ENCODE results near the gene BBLN.
"Not testable (repeated sequence)": the region's sequence is repeated elsewhere in the genome, so short reads cannot be mapped to it uniquely, and the experiment has no call there.

Gene BBLN

GRCh38 chr9:128180001-128180400 lies 19.9 kb downstream of the BBLN start:
- Histone ChIP-seq H3K79me2 (ENCODE audit: control insufficient read depth, low read length) (no peaks in the 10 kb centered on the region), H3K27me3 (ENCODE audit: control insufficient read depth, low read length) (no peaks in the 10 kb centered on the region), H3K27ac (ENCODE audit: low read depth, low read length) (no peak overlapping the region), H3K36me3 (ENCODE audit: control insufficient read depth, low read length) (peaks cover 74% of the 10 kb centered on the region), H3K9me2 (replicated peaks; ENCODE audit: control insufficient read depth, low read length) (no peaks in the 10 kb centered on the region), H3F3A (ENCODE audit: control insufficient read depth, insufficient read depth) (no peaks in the 10 kb centered on the region), H3K4me2 (ENCODE audit: low read length) (no peak overlapping the region), H3K4me1 (ENCODE audit: control insufficient read depth, low read length) (no peaks in the 10 kb centered on the region), H3K9me3 (ENCODE audit: control insufficient read depth, insufficient read depth, low read length) (peaks cover 14% of the 10 kb centered on the region; the same call in 1 of the 2 replicates), H3K4me3 (ENCODE audit: low read length) (no peak overlapping the region), H4K20me1 (ENCODE audit: control insufficient read depth, insufficient read depth, low read depth, low read length) (no peaks in the 10 kb centered on the region)
- TF ChIP-seq CTCF (IDR thresholded peaks at IDR 0.05; ENCODE audit: low read depth, low read length, poor library complexity, severe bottlenecking) (no peak), EZH2phosphoT487 (IDR thresholded peaks at IDR 0.05; ENCODE audit: borderline replicate concordance, low read length) (no peak)

- Histone ChIP-seq H3K27me3 (ENCODE audit: control insufficient read depth, low read length) (no peaks in the 10 kb centered on the region), H3K36me3 (ENCODE audit: control insufficient read depth, low read length) (peaks cover 74% of the 10 kb centered on the region)
Measured at GRCh38 chr9:128180447-128180846, 20.4 kb downstream of the BBLN start.

GRCh38 chr9:128181480-128181879 lies 21.4 kb downstream of the BBLN start:
- not testable (repeated sequence) for H3K4me1 ChIP-seq (ENCODE audit: control insufficient read depth, low read length); H3K4me3 ChIP-seq (ENCODE audit: low read length); H3K79me2 ChIP-seq (ENCODE audit: control insufficient read depth, low read length); H4K20me1 ChIP-seq (ENCODE audit: control insufficient read depth, insufficient read depth, low read depth, low read length); H3K27ac ChIP-seq (ENCODE audit: low read depth, low read length); H3K9me2 ChIP-seq (replicated peaks; ENCODE audit: control insufficient read depth, low read length); H3K27me3 ChIP-seq (ENCODE audit: control insufficient read depth, low read length); H3F3A ChIP-seq (ENCODE audit: control insufficient read depth, insufficient read depth); H3K4me2 ChIP-seq (ENCODE audit: low read length)
- Histone ChIP-seq H3K9me3 (ENCODE audit: control insufficient read depth, insufficient read depth, low read length) (peaks cover 14% of the 10 kb centered on the region; the same call in 1 of the 2 replicates), H3K36me3 (ENCODE audit: control insufficient read depth, low read length) (peaks cover 72% of the 10 kb centered on the region)

More at GRCh38 chr9:128180447-128180846, 20.4 kb downstream of the BBLN start:
- no peaks in the 10 kb centered on the region for H3K79me2 ChIP-seq (ENCODE audit: control insufficient read depth, low read length)
- no peak for TF ChIP-seq EZH2phosphoT487 (IDR thresholded peaks at IDR 0.05; ENCODE audit: borderline replicate concordance, low read length)
- no peak for TF ChIP-seq CTCF (IDR thresholded peaks at IDR 0.05; ENCODE audit: low read depth, low read length, poor library complexity, severe bottlenecking)
- H3K4me1 ChIP-seq (ENCODE audit: control insufficient read depth, low read length): no peaks in the 10 kb centered on the region
- no peaks in the 10 kb centered on the region for H4K20me1 ChIP-seq (ENCODE audit: control insufficient read depth, insufficient read depth, low read depth, low read length)
- no peak overlapping the region for H3K27ac ChIP-seq (ENCODE audit: low read depth, low read length)
- H3K9me2 ChIP-seq (replicated peaks; ENCODE audit: control insufficient read depth, low read length): no peaks in the 10 kb centered on the region
- no peaks in the 10 kb centered on the region for H3F3A ChIP-seq (ENCODE audit: control insufficient read depth, insufficient read depth)
- H3K4me2 ChIP-seq (ENCODE audit: low read length): no peak overlapping the region
- H3K9me3 ChIP-seq (ENCODE audit: control insufficient read depth, insufficient read depth, low read length): peaks cover 14% of the 10 kb centered on the region; the same call in 1 of the 2 replicates
- H3K4me3 ChIP-seq (ENCODE audit: low read length): no peak overlapping the region

GRCh38 chr9:128182893-128183588 lies 23.0 kb downstream of the BBLN start:
- Histone ChIP-seq H3K4me3 (ENCODE audit: low read length) (no peak overlapping the region), H3K9me3 (ENCODE audit: control insufficient read depth, insufficient read depth, low read length) (peaks cover 14% of the 10 kb centered on the region; the same call in 1 of the 2 replicates), H3K9me2 (replicated peaks; ENCODE audit: control insufficient read depth, low read length) (no peaks in the 10 kb centered on the region), H3K4me2 (ENCODE audit: low read length) (no peak overlapping the region), H4K20me1 (ENCODE audit: control insufficient read depth, insufficient read depth, low read depth, low read length) (no peaks in the 10 kb centered on the region), H3K4me1 (ENCODE audit: control insufficient read depth, low read length) (no peaks in the 10 kb centered on the region), H3K79me2 (ENCODE audit: control insufficient read depth, low read length) (peaks cover 2% of the 10 kb centered on the region; the same call in 1 of the 2 replicates), H3K36me3 (ENCODE audit: control insufficient read depth, low read length) (peaks cover 69% of the 10 kb centered on the region), H3F3A (ENCODE audit: control insufficient read depth, insufficient read depth) (no peaks in the 10 kb centered on the region; the same call in 1 of the 2 replicates), H3K27me3 (ENCODE audit: control insufficient read depth, low read length) (no peaks in the 10 kb centered on the region), H3K27ac (ENCODE audit: low read depth, low read length) (no peak overlapping the region)
- no peak for TF ChIP-seq EZH2phosphoT487 (IDR thresholded peaks at IDR 0.05; ENCODE audit: borderline replicate concordance, low read length)
- no peak for TF ChIP-seq CTCF (IDR thresholded peaks at IDR 0.05; ENCODE audit: low read depth, low read length, poor library complexity, severe bottlenecking)

Data from DOHH2 (cell line).